HG02642 (cell line): ENCODE measurements around the gene OR10G8.
"Not testable (repeated sequence)": the region's sequence is repeated elsewhere in the genome, so short reads cannot be mapped to it uniquely, and the experiment has no call there.

ENCODE experiments used
- ATAC-seq: cut with Tn5 transposase; IDR thresholded peaks from one replicate; pipeline ENCODE4 v1.9.1; 2021; ENCODE audit warnings: mild to moderate bottlenecking; ENCODE audit not compliant: unreplicated experiment, poor library complexity

The OR10G8 gene

GRCh38 chr11:124026498-124026897 is at the start of gene OR10G8:
OR10G8 (plus strand) TSS chr11:124026798; CDS start chr11:124029623, 2,825 bp downstream.
- no peak for ATAC-seq

- no peak for ATAC-seq
Measured at GRCh38 chr11:123977731-123978347, 48.8 kb upstream of the OR10G8 start, which contains the start of gene OR10S1. OR10S1 (minus strand) TSS chr11:123977781; CDS start chr11:123977664, 117 bp downstream.

DNA sequence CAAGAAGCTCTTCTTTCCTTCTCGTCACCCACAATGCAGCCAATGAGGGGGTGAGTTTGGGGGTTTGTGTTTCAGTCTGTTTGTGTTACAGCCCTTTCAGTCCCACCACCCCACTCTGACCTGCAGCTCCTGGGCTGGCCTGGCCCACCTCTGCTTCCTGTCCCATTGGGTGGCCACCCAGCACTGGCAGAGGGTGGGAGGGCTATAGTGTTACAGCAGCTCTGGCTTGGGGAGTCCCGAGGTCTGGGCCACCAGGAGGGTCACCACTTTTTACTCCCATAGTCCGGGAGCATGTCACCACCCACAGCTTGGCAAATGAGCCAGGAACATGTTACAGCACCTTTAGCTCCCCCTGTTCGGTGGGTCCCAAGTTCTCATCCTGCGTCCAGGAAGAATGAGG is 47.3 kb upstream of the OR10G8 start:
- no peak for ATAC-seq

DNA sequence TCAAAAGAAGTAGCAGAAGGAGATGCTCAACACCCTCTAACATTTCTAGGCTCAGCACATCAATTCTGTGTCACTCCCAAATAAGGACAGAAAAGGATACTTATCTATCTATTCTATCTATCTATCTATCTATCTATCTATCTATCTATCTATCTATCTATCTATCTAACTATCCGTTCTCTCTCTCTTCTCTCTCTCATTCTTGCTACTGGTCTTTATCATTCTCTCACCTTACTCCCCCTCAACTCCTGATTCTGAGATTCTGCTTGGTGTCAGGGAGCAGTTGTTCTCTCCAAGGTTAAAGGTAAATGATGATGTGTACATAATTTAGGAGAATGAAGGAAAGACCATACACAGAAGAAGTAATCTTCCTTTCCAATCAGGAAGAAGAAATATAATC is 31.5 kb upstream of the OR10G8 start, which contains the start of gene OR10G6:
Gene OR10G6 (minus strand): TSS at position 43 of the 400 bp plus-strand sequence. CDS start 0 bp downstream, at position 43.
- ATAC-seq: no peak

DNA sequence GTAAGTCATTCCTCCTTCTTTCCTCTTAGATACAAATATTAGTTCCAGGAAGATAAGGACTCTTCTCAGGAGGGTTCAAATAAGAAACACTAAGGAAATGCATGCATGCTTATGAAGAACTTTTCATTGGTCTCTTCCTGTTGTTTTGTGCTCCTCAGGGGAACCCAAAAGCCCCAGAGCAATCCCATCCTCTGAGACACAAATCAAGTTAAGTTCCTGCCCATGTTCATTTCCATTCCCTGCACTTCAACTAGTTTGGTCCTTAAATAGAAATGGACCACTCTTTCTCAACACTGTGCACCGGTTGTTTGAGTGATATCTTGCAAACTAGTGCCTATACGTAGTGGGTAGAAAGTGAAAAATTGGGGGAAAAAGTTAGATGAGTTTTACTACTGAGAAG is 13.9 kb upstream of the OR10G8 start, which contains the start of gene OR10G4:
Gene OR10G4 (plus strand): TSS at position 301 of the 400 bp plus-strand sequence. CDS start 2,578 bp downstream, outside the sequence.
- ATAC-seq: no peak

GRCh38 chr11:124015837-124016236 is 10.8 kb upstream of the OR10G8 start:
- ATAC-seq: not testable (repeated sequence)

GRCh38 chr11:124036666-124037065 is 10.1 kb downstream of the OR10G8 start:
- no peak for ATAC-seq

DNA sequence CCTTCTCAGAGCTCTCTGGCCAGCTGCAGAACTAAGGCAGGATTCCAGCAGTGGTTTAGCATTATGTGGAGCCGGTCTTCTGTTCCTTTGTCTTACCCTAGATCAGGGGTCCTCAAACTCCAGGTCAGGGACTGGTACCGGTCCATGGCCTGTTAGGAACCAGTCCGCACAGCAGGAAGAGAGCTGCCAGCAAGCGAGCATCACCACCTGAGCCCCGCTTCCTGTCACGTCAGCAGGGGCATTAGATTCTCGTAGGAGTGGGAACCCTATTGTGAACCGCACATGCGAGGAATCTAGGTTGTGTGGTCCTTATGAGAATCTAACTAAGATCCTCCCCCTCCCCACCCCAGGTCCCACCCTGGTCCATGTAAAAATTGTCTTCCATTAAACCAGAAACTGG is 13.0 kb downstream of the OR10G8 start:
- no peak for ATAC-seq

DNA sequence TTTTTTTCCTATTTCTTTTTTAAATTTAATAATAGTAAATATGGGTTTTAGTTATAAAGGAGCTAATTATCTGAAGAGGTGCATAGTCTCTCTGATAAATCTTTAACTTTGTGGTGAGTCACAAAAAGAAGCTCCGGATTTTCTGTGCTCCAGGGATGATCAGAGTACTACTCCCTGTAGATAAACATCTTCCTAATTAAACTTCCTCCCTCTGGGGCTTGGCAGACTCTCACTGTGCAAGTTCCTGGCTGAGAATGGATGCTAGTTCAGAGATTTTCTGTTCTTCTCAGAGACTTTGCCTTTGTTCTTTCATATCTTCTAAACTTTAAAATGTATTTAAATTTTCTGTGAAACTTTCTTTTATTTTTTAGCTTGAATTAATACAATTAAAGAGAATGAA is 14.7 kb downstream of the OR10G8 start, which contains the start of gene OR10G7:
Gene OR10G7 (minus strand): TSS at position 72 of the 400 bp plus-strand sequence. CDS start 2,324 bp downstream, outside the sequence.
- ATAC-seq: no peak

DNA sequence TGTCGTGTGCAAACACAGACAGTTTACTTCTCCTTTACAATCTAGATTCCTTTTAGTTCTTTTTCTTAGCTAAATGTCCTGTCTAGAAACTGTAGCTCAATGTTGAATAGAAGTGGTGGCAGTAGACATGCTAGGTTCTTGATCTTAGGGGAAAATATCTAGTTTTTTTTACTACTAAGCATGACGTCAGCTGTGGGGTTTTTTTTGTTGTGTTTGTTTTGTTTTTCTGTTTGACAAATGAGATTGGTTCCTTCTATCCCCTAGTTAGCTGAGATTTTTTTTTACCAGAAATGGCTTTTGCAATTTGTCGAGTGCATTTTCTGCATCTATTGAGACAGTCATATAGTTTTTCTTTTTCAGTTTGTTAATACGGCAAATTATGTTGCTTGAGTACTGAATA is 16.8 kb downstream of the OR10G8 start:
- no peak for ATAC-seq

GRCh38 chr11:124050748-124051147 is 24.1 kb downstream of the OR10G8 start:
- ATAC-seq: no peak

GRCh38 chr11:124052966-124053365 is 26.4 kb downstream of the OR10G8 start:
- ATAC-seq: no peak

DNA sequence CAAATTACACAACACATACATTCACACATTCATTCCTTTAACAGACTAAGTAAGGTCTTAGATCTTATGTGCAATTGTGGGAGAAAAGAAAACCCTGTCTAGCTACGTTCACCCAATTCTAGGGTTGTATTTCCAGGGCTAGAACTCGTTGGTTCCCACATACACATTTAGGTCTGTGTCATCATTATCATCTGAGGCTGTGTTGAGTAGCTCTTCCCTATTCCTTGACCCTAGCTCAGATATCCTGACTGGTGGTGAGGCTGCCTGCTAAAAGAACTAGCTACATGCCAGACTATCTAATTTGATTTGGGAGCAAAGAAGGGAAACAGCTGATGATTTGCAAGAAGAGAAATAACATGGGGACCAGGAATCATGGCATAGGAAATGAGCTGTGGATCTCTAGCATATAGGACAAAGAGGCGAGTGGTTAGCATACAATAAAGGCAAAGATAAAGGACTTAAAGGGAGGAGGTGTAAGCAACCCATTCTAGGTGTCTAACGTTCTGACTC is 42.1 kb downstream of the OR10G8 start:
- no peak for ATAC-seq

DNA sequence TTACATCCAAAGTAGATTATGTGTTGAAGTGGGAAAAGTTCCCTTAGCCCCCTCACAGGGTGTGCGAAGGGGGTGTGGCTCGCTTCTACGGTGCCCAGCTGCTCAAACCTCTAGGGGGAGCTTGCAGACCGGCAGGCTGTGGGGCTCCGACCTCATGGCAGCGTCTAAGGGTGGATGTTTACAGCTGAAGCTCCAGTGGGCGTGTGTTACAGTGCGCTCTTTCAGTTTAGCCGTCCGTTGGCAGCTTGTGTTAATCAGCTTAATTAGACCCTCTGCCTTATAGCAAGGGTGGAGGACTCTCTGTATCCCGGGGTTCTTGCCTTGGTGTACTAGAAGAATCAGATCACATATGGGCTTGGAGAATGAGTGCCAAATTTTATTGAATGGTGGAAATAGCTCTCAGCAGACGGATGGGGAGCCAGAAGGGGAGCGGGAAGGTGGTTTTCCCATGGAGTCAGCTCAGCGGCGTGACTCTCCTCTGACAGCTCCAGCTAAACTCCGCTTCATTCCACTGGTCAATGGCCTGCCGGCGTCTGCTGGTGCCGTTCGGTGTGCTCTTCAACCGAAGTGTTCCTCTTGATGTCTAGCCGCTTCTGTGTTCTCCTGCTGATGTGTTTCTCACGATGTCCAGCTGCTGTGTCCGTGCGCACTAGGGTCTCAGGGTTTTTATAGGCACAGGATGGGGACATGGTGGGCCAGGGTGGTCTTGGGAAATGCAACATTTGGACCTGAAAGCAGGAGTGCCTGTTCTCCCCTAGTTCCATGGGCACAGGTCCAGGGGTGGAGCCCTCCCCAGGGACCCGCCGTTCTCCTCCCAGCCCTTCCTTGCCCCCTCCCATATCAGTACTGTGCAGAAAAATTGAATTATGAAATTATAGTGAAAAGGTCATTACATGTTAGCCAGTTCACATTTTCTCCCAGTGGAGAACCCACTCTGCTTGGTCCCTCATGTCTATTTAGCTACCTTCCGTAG is 43.1 kb downstream of the OR10G8 start:
- ATAC-seq: peak; percentile 89

- ATAC-seq: peak; percentile 78
Measured at GRCh38 chr11:124070915-124071622, 44.5 kb downstream of the OR10G8 start.

DNA sequence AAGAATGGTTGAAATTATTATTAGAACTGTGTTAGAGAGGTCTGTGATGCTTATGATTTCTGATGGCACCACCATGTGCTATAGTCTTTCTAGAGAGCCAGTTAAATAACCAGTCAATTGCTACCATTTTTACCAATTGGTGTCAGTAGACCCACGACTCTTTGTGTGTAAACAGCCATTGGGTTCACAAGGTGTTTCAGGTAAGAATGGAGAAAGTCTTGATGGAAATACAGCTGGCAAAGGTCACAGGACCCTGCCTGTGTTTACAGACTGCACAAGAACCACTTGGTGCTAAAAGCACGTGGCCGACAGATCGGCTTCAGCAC is 45.0 kb downstream of the OR10G8 start:
- no peak for ATAC-seq

- ATAC-seq: no peak
Measured at GRCh38 chr11:124072147-124072546, 45.5 kb downstream of the OR10G8 start.

- no peak for ATAC-seq
Measured at GRCh38 chr11:124074554-124074953, 48.0 kb downstream of the OR10G8 start.

- ATAC-seq: no peak
Measured at GRCh38 chr11:124075492-124075840, 48.9 kb downstream of the OR10G8 start.
